Smooth muscle cell of the brain vasculature (primary cell): ENCODE measurements around the gene C6orf120.

Experiments used
- DNase-seq: peaks from one replicate; pipeline ENCODE4 v3.0.0-alpha.2; 2012; ENCODE audit warnings: low read depth, low spot score

Gene C6orf120

GRCh38 chr6:169701954-169702839, at the start of gene C6orf120, which contains the start of gene WDR27:
Gene C6orf120, plus strand, starts transcription at chr6:169702126. Its CDS starts 334 bp downstream, at chr6:169702460.
Gene WDR27, minus strand, starts transcription at chr6:169702029. Its CDS starts 13,024 bp downstream, at chr6:169689005.
- DNase-seq: peak; percentile 87

GRCh38 chr6:169652896-169653295, 49.0 kb upstream of the C6orf120 start:
- DNase-seq: no peak

DNA sequence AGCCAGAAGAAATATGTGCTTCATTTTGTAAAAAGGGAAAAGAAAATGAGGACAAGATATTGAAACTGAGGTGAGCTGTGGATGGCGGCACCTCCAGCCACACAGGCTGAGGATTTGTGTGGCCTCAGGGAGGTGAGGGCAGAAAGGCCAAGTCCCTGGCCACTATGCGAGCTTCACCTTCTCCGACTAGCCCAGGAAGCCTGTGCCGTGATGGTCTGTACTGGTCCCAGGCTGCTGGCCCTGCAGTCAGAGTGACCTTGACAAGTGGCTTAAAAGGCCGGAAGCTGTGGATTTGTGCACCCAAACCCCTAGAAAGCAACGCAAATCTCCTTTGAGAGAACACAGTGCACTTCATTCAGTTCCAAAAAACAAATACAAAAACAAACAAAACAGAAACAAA, 48.2 kb upstream of the C6orf120 start:
- DNase-seq: no peak

DNA sequence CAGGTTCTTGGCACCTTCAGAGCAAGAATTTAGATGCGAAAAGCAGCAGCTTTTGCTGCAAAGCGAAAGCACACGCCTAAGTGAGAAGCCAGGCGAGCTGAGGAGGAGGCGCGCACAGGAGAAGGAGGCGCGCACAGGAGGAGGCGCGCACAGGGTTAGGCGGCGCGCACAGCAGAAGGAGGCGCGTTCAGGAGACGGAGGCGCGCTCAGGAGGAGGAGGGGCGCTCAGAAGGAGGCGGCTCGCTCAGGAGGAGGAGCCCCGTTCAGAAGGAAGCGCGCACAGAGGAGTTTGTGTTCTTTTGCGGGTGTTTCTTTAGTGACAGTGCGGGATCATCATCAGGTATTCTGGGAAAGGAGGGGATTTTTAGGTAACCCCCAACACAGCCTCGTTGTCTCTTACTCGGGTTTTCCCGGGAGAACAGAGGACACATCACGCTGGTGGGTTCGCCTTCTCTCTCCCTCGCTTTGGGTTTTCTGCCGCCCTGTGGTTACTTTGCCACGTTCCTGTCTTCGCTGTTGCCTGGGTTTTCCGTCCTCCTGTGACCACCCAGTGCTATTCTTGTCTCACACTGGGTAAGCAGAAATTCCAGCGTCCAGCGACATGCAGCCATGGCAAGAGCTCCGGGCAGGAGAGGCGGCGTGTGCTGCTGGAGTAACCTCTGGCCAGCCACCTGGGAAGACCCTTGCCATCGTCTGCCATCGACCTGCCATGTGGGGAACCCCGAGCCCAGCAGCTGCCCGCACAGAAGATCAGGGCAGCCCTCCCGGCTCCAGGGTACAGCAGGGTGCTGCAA, 47.1 kb upstream of the C6orf120 start:
- peak; percentile 39 for DNase-seq

- no peak for DNase-seq
Measured at GRCh38 chr6:169656546-169657283, 45.2 kb upstream of the C6orf120 start.

GRCh38 chr6:169657284-169657610, 44.7 kb upstream of the C6orf120 start:
- no peak for DNase-seq

- no peak for DNase-seq
Measured at GRCh38 chr6:169659820-169660610, 41.9 kb upstream of the C6orf120 start.

- DNase-seq: no peak
Measured at GRCh38 chr6:169660751-169661390, 41.1 kb upstream of the C6orf120 start.

DNA sequence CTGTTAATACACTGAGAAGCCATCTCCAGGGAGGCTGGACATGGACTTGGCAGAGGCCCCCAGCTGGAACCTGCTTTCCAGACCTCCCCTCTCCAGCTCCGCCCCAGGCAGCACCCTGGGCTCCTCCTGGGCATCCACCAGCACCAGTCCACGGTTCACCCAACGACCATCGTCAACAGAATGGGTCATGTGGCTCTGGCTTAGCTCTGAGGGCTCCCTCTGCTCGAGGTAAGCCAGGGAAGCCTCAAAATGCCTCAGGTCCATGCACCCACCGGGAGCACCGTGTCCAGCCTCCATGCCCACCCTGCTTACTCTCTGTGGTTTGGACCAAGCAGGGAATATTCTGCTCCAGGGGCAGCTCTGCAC, 40.6 kb upstream of the C6orf120 start:
- no peak for DNase-seq

DNA sequence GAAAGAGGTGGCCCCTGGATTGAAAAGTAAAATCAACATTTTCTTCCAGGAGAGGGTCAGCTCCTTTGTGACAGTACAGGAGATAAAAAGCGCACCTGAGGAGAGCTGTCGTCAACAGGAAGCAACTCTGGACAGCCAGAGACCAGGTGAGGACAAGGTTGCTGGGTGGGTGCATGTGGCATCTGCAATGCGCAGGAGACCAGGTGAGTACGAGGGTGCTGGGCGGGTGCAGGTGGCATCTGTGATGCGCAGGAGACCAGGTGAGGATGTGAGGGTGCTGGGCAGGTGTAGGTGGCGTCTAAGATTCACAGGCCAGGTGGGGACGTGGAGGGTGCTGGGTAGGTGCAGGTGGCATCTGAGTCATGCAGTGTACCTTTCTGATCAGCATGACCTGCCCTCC, 38.5 kb upstream of the C6orf120 start:
- no peak for DNase-seq

GRCh38 chr6:169664227-169664626, 37.7 kb upstream of the C6orf120 start:
- DNase-seq: no peak

DNA sequence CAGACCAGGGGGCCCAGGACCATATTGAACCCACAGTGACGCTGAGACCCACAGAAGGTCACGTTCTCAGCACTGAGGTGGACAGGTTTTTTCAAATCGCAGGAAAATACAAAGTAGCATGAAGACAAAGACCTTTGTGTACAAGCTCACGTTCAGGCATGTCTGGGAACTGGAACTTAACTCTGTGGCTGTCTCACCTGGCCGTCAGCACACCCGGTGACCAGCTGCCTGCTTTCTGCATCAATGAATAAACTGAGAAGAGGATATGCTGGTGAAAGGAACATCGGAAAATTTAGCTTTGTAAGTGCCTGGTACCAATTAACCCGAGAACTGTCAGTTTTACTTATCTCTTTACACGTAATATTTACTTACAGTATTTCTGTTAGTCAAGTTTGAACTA, 36.6 kb upstream of the C6orf120 start:
- DNase-seq: no peak

DNA sequence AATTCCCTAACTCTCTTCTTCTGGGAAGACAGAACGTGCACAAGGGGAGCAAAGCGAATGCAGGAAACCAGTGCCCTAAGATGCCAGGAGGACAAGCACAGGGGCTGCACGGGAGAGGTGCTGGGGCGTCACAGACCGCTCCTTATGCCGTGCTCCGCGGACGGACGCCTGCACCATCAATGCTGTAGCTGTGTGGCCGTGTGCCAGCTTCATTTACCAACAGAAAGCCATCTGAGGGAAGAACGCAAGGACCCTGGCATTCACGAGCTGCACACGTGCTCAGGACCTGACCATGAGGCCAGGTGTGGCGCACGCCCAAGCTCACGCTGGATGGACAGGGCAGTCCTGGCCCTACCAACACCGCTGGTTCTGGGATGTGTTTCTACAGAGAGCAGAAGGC, 35.5 kb upstream of the C6orf120 start:
- no peak for DNase-seq

GRCh38 chr6:169667716-169668115, 34.2 kb upstream of the C6orf120 start:
- no peak for DNase-seq

GRCh38 chr6:169668203-169668847, 33.6 kb upstream of the C6orf120 start:
- no peak for DNase-seq

- no peak for DNase-seq
Measured at GRCh38 chr6:169669147-169669546, 32.8 kb upstream of the C6orf120 start.

DNA sequence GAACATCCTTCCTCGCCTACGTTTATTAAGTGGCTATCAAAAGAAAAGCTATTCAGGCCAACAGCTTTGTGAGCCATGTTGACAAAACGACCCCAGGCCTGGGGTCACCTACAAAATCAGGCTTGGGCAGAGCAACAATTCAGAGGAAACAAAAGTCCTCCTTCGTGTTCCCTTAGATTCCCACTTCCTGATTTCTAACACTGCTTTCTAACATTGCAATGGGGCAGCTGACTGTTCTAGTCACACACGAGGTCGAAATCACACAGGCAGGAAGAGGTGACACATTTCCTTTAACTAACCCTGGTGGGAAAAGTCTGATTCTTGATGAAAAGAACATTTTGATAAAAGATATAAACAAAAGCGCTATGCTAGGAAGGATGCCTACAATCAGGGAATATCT, 32.0 kb upstream of the C6orf120 start:
- DNase-seq: no peak

DNA sequence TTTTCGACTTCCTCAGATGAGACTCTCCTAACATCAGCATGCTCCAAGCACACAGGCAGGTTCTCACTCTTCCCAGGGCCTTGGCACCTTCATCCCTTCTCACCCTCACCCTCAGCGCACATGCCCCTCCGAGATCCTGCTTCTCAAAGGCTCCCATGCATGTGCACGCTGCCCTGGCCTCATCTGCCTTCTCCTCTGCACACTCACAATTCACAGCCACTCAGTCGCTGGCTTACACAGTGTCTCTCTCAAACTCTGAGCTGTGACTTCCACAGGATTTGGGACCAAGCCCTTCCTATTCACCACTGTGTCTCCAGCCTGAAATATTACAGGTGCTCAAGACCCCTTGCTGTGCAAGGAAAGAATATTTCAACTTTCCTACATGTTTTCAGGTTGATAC, 30.4 kb upstream of the C6orf120 start:
- DNase-seq: no peak

DNA sequence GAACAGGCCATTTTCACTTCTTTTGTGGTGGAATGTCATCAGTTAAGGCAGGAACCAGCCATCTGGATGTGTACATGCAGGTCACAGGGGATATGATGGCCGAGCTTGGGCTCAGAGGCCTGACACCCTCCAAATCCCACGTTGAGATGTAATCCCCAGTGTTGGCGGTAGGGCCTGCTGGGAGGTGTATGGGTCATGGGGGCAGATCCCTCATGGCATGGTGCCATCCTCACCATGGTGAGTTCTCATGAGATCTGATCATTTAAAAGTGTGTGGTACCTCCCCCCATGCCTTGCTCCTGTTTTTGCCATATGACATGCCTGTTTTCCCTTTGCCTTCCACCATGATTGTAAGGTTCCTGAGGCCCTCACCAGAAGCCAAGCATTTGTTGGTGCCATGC, 26.9 kb upstream of the C6orf120 start:
- no peak for DNase-seq

DNA sequence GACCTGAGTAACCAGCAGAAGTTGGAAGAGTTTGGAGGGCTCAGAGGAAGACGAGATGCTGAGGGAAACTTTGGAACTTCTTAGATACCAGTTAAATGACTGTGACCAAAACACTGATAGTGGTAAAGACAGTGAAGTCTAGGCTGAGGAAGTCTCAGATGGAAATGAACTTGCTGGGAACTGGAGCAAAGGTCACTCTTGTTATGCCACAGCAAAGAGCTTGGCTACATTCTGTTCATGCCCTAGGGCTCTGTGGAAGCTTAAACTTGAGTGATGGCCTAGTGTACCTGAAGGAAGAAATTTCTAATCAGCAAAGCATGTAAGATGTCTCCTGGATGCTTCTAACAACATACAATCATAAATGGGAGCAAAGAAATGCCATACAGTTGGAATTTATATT, 24.8 kb upstream of the C6orf120 start:
- no peak for DNase-seq
